NB4 (cell line): ENCODE measurements around the gene USP24.
"Not testable (repeated sequence)": the region's sequence is repeated elsewhere in the genome, so short reads cannot be mapped to it uniquely, and the experiment has no call there.

Experiments
- CTCF ChIP-seq: IDR thresholded peaks from one replicate; pipeline ENCODE4 v1.5.1; 2012; ENCODE audit warnings: low read depth, low read length
- POLR2A ChIP-seq: IDR thresholded peaks from 2 replicates; pipeline ENCODE4 v1.6.1; 2011; ENCODE audit warnings: mild to moderate bottlenecking; ENCODE audit not compliant: insufficient read length; ENCODE audit errors: extremely low read depth
- TF ChIP-seq, protein P1 (sequence below): IDR thresholded peaks from 2 replicates; pipeline ENCODE4 v1.6.1; 2011; ENCODE audit warnings: low read depth, low read length

GRCh38 chr1:55109005-55109404 lies 106.2 kb downstream of the USP24 start:
- not testable (repeated sequence) for TF ChIP-seq CTCF, POLR2A
- TF ChIP-seq, protein P1, sequence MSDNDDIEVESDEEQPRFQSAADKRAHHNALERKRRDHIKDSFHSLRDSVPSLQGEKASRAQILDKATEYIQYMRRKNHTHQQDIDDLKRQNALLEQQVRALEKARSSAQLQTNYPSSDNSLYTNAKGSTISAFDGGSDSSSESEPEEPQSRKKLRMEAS = not testable (repeated sequence)
